GM18861 (cell line): Measurements from ENCODE around the gene OR6B2.

Experiments used
- ATAC-seq: cut with Tn5 transposase; IDR thresholded peaks from one replicate; pipeline ENCODE4 v1.9.1; 2021; ENCODE audit not compliant: unreplicated experiment

OR6B2 gene

GRCh38 chr2:239983004-239983778 is 47.0 kb downstream of the OR6B2 start:
- no peak for ATAC-seq
